HCT116 (cell line): ENCODE data around the gene UPF3A. TPM values are rescaled to one million over a fixed set of nuclear protein-coding genes. Genes with fewer than 3 reads are reported as not detected.
"Not testable (repeated sequence)": the region's sequence is repeated elsewhere in the genome, so short reads cannot be mapped to it uniquely, and the experiment has no call there.

Source experiments
- ATAC-seq: fragments of 200-7000 bp; cut with Tn5 transposase; 2 replicates; pipeline ENCODE4 v1.9.1; 2020; ENCODE audit warnings: mild to moderate bottlenecking, moderate library complexity
- BruUV-seq: library from RNA; stranded (reverse); fragments of 400-500 nt; replicated peaks from 2 replicates; lab custom pipeline; 2021; lab: Mats Ljungman, UMichigan
- CTCF ChIA-PET: fragments of 300-600 bp; sonication (Branson Sonifier 250); formaldehyde crosslinking; loops from one replicate; lab custom pipeline; 2021; ENCODE audit warnings: antibody characterized with exemption; lab: Charles Lee
- POLR2A ChIA-PET: fragments of 300-600, 350-600 bp; sonication (Branson Sonifier 250); formaldehyde crosslinking; loops from one replicate; lab custom pipeline; 2021; ENCODE audit warnings: antibody characterized with exemption; lab: Charles Lee
- RAD21 ChIA-PET, 2 experiments: fragments of 300-600 bp; sonication (Branson Sonifier 250); formaldehyde crosslinking; loops; one replicate each; lab custom pipeline; 2023; ENCODE audit warnings: low total read pairs in 2 of 2; ENCODE audit not compliant: uncharacterized antibody in 2 of 2, unreplicated experiment in 2 of 2, low non-redundant PET in 1 of 2; lab: Charles Lee
- DNase-seq: peaks from one replicate; pipeline ENCODE4 v3.0.0-alpha.2; 2010; ENCODE audit warnings: low read depth, low spot score
- H2AFZ ChIP-seq: fragments of 200-600 bp; shearing (Covaris generic), sonication (generic); 2 replicates; pipeline ENCODE4 v1.6.1; 2017; ENCODE audit warnings: low read depth, mixed run types, mixed read lengths, antibody characterized with exemption, low read length; ENCODE audit not compliant: poor library complexity, severe bottlenecking
- H3K27ac ChIP-seq: 2 replicates; pipeline ENCODE4 v1.5.1; 2012; ENCODE audit warnings: low read depth, low read length
- H3K27me3 ChIP-seq: fragments of 200-600 bp; sonication (generic); 2 replicates; pipeline ENCODE4 v1.6.1; 2016; ENCODE audit warnings: mixed run types, low read length, mixed read lengths; ENCODE audit not compliant: insufficient read depth
- H3K36me3 ChIP-seq, 2 experiments: fragments of 200-500 bp in 1 of 2; fragments of 200-600 bp in 1 of 2; sonication (Bioruptor generic) in 1 of 2; sonication (generic) in 1 of 2; 2 replicates each; pipeline versions ENCODE4 v1.5.1 to v1.6.1; 2014 to 2016; ENCODE audit warnings: low read length in 2 of 2, inconsistent platforms in 1 of 2, mixed read lengths in 1 of 2, mixed run types in 1 of 2; ENCODE audit not compliant: insufficient read depth in 2 of 2, control insufficient read depth in 1 of 2
- H3K4me1 ChIP-seq, 2 experiments: fragments of 200-600 bp in 1 of 2; sonication (generic) in 1 of 2; 2 replicates each; pipeline versions ENCODE4 v1.5.1 to v1.6.1; 2012 to 2017; ENCODE audit warnings: low read length in 2 of 2, inconsistent platforms in 1 of 2, mild to moderate bottlenecking in 1 of 2, mixed read lengths in 1 of 2, mixed run types in 1 of 2, moderate library complexity in 1 of 2; ENCODE audit not compliant: insufficient read depth in 2 of 2, control insufficient read depth in 1 of 2
- H3K4me2 ChIP-seq: fragments of 200-600 bp; sonication (generic); 2 replicates; pipeline ENCODE4 v1.6.1; 2017; ENCODE audit warnings: mixed run types, low read length, mixed read lengths
- H3K4me3 ChIP-seq, 2 experiments: fragments of 200-600 bp in 1 of 2; sonication (generic) in 1 of 2; replicated peaks in 1 of 2; 2 replicates each; pipeline ENCODE4 v1.5.1; 2011 to 2016; ENCODE audit warnings: low read length in 2 of 2, control low read depth in 1 of 2, low read depth in 1 of 2, mild to moderate bottlenecking in 1 of 2, mixed read lengths in 1 of 2, mixed run types in 1 of 2
- H3K79me2 ChIP-seq: fragments of 200-600 bp; sonication (generic); 2 replicates; pipeline ENCODE4 v1.6.1; 2017; ENCODE audit warnings: mild to moderate bottlenecking, mixed run types, low read length, moderate library complexity, mixed read lengths; ENCODE audit not compliant: insufficient read depth
- H3K9ac ChIP-seq: fragments of 200-600 bp; sonication (generic); 2 replicates; pipeline ENCODE4 v1.6.1; 2016; ENCODE audit warnings: low read length, mixed read lengths
- H3K9me2 ChIP-seq: fragments of 200-600 bp; sonication (generic), shearing (Covaris generic); 2 replicates; pipeline ENCODE4 v1.6.1; 2017; ENCODE audit warnings: mixed run types, mild to moderate bottlenecking, moderate library complexity; ENCODE audit not compliant: insufficient read depth
- H3K9me3 ChIP-seq, 2 experiments: fragments of 200-500 bp in 1 of 2; fragments of 200-600 bp in 1 of 2; sonication (Bioruptor generic) in 1 of 2; sonication (generic) in 1 of 2; 2 replicates each; pipeline ENCODE4 v1.6.1; 2014 to 2017; ENCODE audit warnings: low read length in 2 of 2, mixed read lengths in 2 of 2, inconsistent platforms in 1 of 2, low read depth in 1 of 2, mild to moderate bottlenecking in 1 of 2, mixed run types in 1 of 2, moderate library complexity in 1 of 2; ENCODE audit not compliant: control insufficient read depth in 1 of 2, insufficient read depth in 1 of 2
- H4K20me1 ChIP-seq: fragments of 200-600 bp; sonication (generic), shearing (Covaris generic); 2 replicates; pipeline ENCODE4 v1.6.1; 2017; ENCODE audit warnings: mixed run types, mild to moderate bottlenecking, moderate library complexity; ENCODE audit not compliant: insufficient read depth
- RAD21 ChIP-seq: IDR thresholded peaks from 2 replicates; pipeline ENCODE4 v1.6.1; 2012; ENCODE audit warnings: low read depth, mild to moderate bottlenecking
- intact Hi-C: fragments of 100-400 bp; cut with micrococcal nuclease; formaldehyde crosslinking; loops from 2 replicates; pipeline ENCODE4 v1.10.0; 2022
- microRNA-seq: library from miRNA; unstranded; fragments of <30 nt; microRNA quantifications from one replicate; pipeline ENCODE4, GENCODE V29; 2016; ENCODE audit warnings: borderline number of aligned reads
- total RNA-seq: library from RNA; stranded (reverse); gene quantifications from one replicate; pipeline ENCODE4 v1.2.1, GENCODE V29; 2021; ENCODE audit not compliant: unreplicated experiment
- TF ChIP-seq, protein P1 (sequence below), 3 experiments: fragments of 200-600 bp in 1 of 3; sonication (generic) in 1 of 3; IDR thresholded peaks in 2 of 3; conservative IDR thresholded peaks in 1 of 3; 2 replicates each; pipeline ENCODE4 v1.5.1; 2012 to 2017; ENCODE audit warnings: low read depth in 2 of 3, low read length in 2 of 3, antibody characterized with exemption in 1 of 3, borderline replicate concordance in 1 of 3, control low read depth in 1 of 3, mild to moderate bottlenecking in 1 of 3, mixed read lengths in 1 of 3, mixed run types in 1 of 3, moderate library complexity in 1 of 3; ENCODE audit not compliant: insufficient read depth in 1 of 3

UPF3A gene
- total RNA-seq, 1 experiment from 2014 or later, result 31.8 TPM

GRCh38 chr13:114352763-114353162 lies 71.4 kb downstream of the UPF3A start:
- H3K4me1 ChIP-seq, intact Hi-C loops, H3K27ac ChIP-seq, BruUV-seq, H3K4me2 ChIP-seq, H3K36me3 ChIP-seq, H3K9me3 ChIP-seq, H3K27me3 ChIP-seq, H2AFZ ChIP-seq, H3K9me2 ChIP-seq, H4K20me1 ChIP-seq, POLR2A ChIA-PET, H3K4me3 ChIP-seq, H3K79me2 ChIP-seq, ATAC-seq, RAD21 ChIA-PET, DNase-seq, CTCF ChIA-PET, H3K9ac ChIP-seq: not testable (repeated sequence)
- TF ChIP-seq, protein P1, sequence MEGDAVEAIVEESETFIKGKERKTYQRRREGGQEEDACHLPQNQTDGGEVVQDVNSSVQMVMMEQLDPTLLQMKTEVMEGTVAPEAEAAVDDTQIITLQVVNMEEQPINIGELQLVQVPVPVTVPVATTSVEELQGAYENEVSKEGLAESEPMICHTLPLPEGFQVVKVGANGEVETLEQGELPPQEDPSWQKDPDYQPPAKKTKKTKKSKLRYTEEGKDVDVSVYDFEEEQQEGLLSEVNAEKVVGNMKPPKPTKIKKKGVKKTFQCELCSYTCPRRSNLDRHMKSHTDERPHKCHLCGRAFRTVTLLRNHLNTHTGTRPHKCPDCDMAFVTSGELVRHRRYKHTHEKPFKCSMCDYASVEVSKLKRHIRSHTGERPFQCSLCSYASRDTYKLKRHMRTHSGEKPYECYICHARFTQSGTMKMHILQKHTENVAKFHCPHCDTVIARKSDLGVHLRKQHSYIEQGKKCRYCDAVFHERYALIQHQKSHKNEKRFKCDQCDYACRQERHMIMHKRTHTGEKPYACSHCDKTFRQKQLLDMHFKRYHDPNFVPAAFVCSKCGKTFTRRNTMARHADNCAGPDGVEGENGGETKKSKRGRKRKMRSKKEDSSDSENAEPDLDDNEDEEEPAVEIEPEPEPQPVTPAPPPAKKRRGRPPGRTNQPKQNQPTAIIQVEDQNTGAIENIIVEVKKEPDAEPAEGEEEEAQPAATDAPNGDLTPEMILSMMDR (IDR thresholded peaks at IDR 0.05 in 2 of 3, conservative IDR thresholded peaks at IDR 0.05 in 1 of 3; ENCODE audit: borderline replicate concordance in 1 of 3, insufficient read depth in 1 of 3, low read depth in 2 of 3, low read length in 2 of 3), result peak; percentile 58 to 79 (median 59)
- peak; percentile 12; the same call in 1 of the 2 replicates for TF ChIP-seq RAD21

DNA sequence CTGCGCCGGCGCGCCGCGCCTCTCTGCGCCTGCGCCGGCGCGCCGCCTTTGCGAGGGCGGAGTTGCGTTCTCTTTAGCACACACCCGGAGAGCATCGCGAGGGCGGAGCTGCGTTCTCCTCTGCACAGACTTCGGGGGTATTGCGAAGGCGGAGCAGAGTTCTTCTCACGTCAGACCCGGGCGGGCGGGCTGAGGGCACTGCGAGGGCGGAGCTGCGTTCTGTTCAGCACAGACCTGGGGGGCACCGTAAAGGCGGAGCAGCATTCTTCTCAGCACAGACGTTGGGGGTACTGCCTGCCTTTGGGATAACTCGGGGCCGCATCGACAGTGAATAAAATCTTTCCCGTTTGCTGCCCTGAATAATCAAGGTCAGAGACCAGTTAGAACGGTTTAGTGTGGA lies 72.0 kb downstream of the UPF3A start:
- H4K20me1 ChIP-seq, intact Hi-C loops, H3K4me2 ChIP-seq, H3K9ac ChIP-seq, RAD21 ChIA-PET, POLR2A ChIA-PET, H3K4me1 ChIP-seq, H3K27me3 ChIP-seq, H3K27ac ChIP-seq, ATAC-seq, H2AFZ ChIP-seq, BruUV-seq, H3K36me3 ChIP-seq, H3K4me3 ChIP-seq, CTCF ChIA-PET, H3K9me3 ChIP-seq, H3K9me2 ChIP-seq, DNase-seq, H3K79me2 ChIP-seq: not testable (repeated sequence)

Small RNAs within 50 kb of the gene (microRNA-seq; reads per million reads assigned to microRNA genes)
- not detected for gene MIR4502
- 1.2 reads per million for gene MIR548AR

Other genes with a start within 250 kb of the UPF3A start
- gene RASA3, start 149.0 kb upstream of the UPF3A start, total RNA-seq, result 18.6 TPM
- not detected for gene CFAP97D2, start 102.3 kb upstream of the UPF3A start, total RNA-seq
- gene CDC16, start 46.7 kb upstream of the UPF3A start, total RNA-seq, result 61.0 TPM
- gene CHAMP1, start 32.9 kb downstream of the UPF3A start, total RNA-seq, result 31.5 TPM